ENCODE measurements around the gene CRKL.

DNA sequence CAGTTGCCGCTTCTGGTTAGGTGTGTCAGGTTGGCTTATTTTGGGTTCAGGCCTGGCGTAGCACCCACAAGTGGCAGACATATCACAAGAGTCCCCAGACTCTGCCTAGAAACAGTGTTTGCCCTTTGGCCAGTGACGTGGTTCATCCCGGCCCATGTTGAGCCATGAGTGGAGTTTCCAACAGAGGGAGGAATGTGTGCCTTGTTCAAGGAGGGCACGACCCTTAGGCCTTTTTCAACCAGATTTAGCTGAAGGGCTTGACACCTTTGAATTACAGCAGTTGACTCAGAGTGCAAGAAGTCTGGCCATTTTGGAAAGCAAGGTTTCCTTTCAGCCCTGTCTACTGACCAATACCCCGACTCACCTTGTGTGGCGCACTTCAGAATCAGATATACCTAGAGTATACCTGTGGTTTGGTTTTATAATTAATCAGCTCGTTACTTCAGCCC is 34.7 kb downstream of the CRKL start:
- TF ChIP-seq, protein P1, sequence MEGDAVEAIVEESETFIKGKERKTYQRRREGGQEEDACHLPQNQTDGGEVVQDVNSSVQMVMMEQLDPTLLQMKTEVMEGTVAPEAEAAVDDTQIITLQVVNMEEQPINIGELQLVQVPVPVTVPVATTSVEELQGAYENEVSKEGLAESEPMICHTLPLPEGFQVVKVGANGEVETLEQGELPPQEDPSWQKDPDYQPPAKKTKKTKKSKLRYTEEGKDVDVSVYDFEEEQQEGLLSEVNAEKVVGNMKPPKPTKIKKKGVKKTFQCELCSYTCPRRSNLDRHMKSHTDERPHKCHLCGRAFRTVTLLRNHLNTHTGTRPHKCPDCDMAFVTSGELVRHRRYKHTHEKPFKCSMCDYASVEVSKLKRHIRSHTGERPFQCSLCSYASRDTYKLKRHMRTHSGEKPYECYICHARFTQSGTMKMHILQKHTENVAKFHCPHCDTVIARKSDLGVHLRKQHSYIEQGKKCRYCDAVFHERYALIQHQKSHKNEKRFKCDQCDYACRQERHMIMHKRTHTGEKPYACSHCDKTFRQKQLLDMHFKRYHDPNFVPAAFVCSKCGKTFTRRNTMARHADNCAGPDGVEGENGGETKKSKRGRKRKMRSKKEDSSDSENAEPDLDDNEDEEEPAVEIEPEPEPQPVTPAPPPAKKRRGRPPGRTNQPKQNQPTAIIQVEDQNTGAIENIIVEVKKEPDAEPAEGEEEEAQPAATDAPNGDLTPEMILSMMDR (IDR thresholded peaks at IDR 0.05; ENCODE audit: low read depth, low read length), result no peak
- TF ChIP-seq EZH2phosphoT487 (IDR thresholded peaks at IDR 0.05; ENCODE audit: low read depth), result no peak
